Naive B cell (primary cell): ENCODE data around the gene ATXN10. TPM values are rescaled to one million over a fixed set of nuclear protein-coding genes. Genes with fewer than 3 reads are reported as not detected.

Experiments
- ATAC-seq, 2 donors: fragments of 150-1000 bp; cut with Tn5 transposase; 2 replicates each; pipeline ENCODE4 v1.10.0; 2021; ENCODE audit warnings: low read depth in 2 of 2, mild to moderate bottlenecking in 2 of 2, moderate library complexity in 2 of 2
- DNase-seq: peaks from one replicate; pipeline ENCODE4 v3.0.0; 2022
- H3K27ac Mint-ChIP-seq, 6 donors: one replicate each; pipeline ENCODE4 v1.8.0; 2020 to 2022; ENCODE audit warnings: mild to moderate bottlenecking in 6 of 6, mixed read lengths in 6 of 6, moderate library complexity in 5 of 6, inconsistent platforms in 2 of 6
- H3K27me3 Mint-ChIP-seq, 3 donors: one replicate each; pipeline ENCODE4 v1.8.0; 2021 to 2022; ENCODE audit warnings: mixed read lengths in 3 of 3, mild to moderate bottlenecking in 1 of 3
- H3K36me3 Mint-ChIP-seq, 2 donors: one replicate each; pipeline ENCODE4 v1.8.0; 2020 to 2022; ENCODE audit warnings: mixed read lengths in 2 of 2, inconsistent platforms in 1 of 2, mild to moderate bottlenecking in 1 of 2
- H3K4me1 Mint-ChIP-seq, 3 donors: one replicate each; pipeline ENCODE4 v1.8.0; 2020 to 2022; ENCODE audit warnings: mixed read lengths in 3 of 3, inconsistent platforms in 1 of 3, mild to moderate bottlenecking in 1 of 3, moderate library complexity in 1 of 3
- H3K4me3 Mint-ChIP-seq, 8 donors: one replicate each; pipeline ENCODE4 v1.8.0; 2020 to 2022; ENCODE audit warnings: mild to moderate bottlenecking in 8 of 8, mixed read lengths in 8 of 8, moderate library complexity in 8 of 8, inconsistent platforms in 2 of 8
- H3K9me3 Mint-ChIP-seq, 7 donors: one replicate each; pipeline ENCODE4 v1.8.0; 2020 to 2022; ENCODE audit warnings: mixed read lengths in 7 of 7, mild to moderate bottlenecking in 5 of 7, inconsistent platforms in 2 of 7, moderate library complexity in 1 of 7
- polyA plus RNA-seq, 6 donors: library from polyadenylated mRNA; unstranded; fragments of 300-500 nt; fragmentation: Illumina TruSeq; gene quantifications; one replicate each; pipeline ENCODE4 v1.2.3, GENCODE V29; 2021; ENCODE audit warnings: low read depth in 6 of 6

The ATXN10 gene
- polyA plus RNA-seq, 6 donors from 2014 or later = 103 to 162 (median 125) TPM

DNA sequence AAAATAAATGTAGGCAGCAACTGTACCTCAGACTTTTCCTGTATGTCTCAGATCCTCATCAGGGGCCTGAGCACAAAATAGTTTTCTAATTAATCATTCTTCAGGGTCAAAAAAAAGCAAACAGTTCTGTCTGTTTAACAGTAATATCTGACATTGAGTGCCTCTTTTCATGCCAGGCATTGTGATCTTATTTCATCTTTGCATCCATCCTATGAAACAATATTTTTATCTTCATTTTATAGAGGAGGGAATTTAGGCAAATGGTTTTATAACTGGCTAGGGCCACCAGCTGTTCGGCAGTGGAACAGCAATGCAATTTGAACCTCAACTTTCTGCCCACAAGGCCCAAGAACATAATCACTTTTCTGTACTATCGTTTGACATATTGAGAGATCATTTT, 159.8 kb downstream of the ATXN10 start:
- Mint-ChIP-seq H3K4me1 (peaks cover 0 to 5% (median 4%) of the 10 kb centered on the region in 3 donors), H3K4me3 (no peak overlapping the region), H3K36me3 (peaks cover 7 to 19% of the 10 kb centered on the region in 2 donors), H3K27me3 (no peaks in the 10 kb centered on the region), H3K9me3 (peaks cover 0 to 8% (median 0%) of the 10 kb centered on the region in 7 donors), H3K27ac (no peak overlapping the region)
- no peak for ATAC-seq
- no peak for DNase-seq

DNA sequence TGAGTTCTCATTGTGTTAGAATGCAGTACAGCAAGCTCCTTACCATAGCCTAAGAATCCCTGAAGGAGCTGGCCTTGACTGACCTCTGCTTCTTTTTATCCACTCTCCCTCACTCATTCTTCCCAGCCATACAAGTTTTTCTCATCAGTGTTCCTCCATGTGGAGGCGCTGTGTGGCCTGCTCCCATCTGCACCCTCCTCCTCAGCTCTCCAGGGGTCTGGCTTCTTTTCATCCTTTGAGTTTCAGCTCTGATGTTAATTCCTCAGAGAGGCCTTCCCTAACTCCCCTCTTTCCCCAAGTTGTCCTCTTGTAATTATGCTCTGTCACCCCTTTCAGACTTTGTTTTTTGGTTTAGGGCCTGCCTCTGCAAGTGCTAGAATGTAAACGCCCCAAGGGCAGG, 160.5 kb downstream of the ATXN10 start:
- H3K4me3 Mint-ChIP-seq = no peak overlapping the region
- H3K27ac Mint-ChIP-seq = no peak overlapping the region
- no peak for ATAC-seq

DNA sequence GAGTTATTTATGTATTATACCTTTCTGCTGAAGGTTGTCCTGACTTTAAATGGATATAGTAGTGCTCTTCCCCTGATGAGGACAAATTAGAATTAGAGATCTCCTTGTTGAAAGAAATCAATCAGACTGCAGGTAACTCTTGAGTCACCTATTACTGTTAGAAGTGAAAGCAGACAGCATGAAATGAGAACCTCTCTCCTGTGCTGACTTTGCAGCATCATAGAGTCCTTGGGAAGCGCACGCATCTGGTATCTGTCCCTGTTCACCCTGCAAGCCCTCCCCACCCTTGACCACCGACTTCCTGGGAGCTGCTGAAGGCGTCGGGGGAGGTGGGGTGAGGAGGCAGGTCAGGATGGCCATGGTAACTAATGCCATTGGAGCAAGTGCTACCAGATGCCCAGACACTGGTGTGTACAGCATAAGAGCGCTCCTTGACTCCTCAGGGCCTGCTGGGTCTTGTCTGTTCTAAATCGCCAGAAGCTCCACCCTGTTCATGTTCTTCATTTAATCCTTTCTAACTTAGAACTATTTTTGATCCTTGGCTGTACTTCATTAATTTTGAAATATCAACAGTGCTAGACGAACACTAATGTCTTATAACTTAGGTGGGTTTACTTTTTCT, 161.4 kb downstream of the ATXN10 start:
- DNase-seq = no peak
- Mint-ChIP-seq H3K9me3 (peaks cover 0 to 8% (median 0%) of the 10 kb centered on the region in 7 donors), H3K4me1 (peaks cover 0 to 5% (median 2%) of the 10 kb centered on the region in 3 donors), H3K36me3 (peaks cover 6 to 14% of the 10 kb centered on the region in 2 donors), H3K27ac (peak overlapping the region in 2 of 6 donors; percentile 3 to 60), H3K27me3 (no peaks in the 10 kb centered on the region), H3K4me3 (no peak overlapping the region)
- ATAC-seq = no peak

More for the DNA sequence above, 160.5 kb downstream of the ATXN10 start:
- Mint-ChIP-seq H3K9me3 (peaks cover 0 to 8% (median 0%) of the 10 kb centered on the region in 7 donors), H3K36me3 (peaks cover 6 to 18% of the 10 kb centered on the region in 2 donors), H3K27me3 (no peaks in the 10 kb centered on the region), H3K4me1 (peaks cover 0 to 5% (median 2%) of the 10 kb centered on the region in 3 donors)
- DNase-seq = no peak

DNA sequence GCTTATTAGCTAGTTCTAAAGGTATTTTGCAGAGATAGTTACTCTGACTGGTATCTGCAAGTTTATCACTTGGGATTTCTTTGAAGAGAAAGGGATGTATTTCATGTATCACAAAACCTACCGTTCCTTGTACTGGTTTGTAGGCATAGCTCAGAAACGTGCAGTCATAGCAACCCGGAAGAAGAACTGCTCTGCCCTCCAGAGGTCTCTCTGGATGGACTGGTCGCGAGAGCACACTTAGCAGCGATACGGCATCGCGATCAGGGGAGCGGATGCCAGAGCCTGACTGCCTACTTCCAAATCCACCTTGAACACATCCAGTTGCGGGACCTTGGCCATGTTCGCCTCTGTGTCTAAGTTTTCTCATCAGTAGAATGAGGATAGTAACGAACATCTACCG, 162.0 kb downstream of the ATXN10 start:
- Mint-ChIP-seq H3K27me3 (no peaks in the 10 kb centered on the region), H3K4me3 (no peak overlapping the region)

DNA sequence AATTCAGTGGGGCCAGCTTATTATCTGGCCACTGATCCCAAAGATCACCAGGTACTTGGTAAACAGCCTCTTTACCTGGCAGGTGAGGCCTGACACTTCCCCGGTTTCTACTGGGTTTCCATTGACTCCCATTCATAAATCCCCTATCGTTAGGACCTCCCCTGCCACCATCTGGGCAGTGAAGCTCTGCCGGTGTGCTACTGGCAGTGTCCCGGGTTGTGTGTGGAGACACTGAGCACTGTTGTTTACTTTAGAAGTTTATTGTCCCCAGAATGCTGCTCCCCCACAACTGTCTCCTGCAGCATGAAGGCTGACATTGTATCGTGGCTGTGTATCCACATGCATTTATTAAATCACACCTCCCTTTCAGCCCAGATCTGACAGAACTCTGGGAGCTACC, 162.6 kb downstream of the ATXN10 start:
- Mint-ChIP-seq H3K27me3 (no peaks in the 10 kb centered on the region), H3K4me3 (no peak overlapping the region), H3K36me3 (peaks cover 6 to 8% of the 10 kb centered on the region in 2 donors), H3K4me1 (peaks cover 0 to 5% (median 2%) of the 10 kb centered on the region in 3 donors), H3K9me3 (peaks cover 0 to 3% (median 0%) of the 10 kb centered on the region in 7 donors), H3K27ac (peak overlapping the region in 1 of 6 donors; percentile 16)
- no peak for DNase-seq
- ATAC-seq = no peak

More for the DNA sequence above, 162.0 kb downstream of the ATXN10 start:
- ATAC-seq (no peak), DNase-seq (no peak)
- Mint-ChIP-seq H3K9me3 (peaks cover 0 to 8% (median 0%) of the 10 kb centered on the region in 7 donors), H3K27ac (peak overlapping the region in 1 of 6 donors; percentile 48), H3K36me3 (peaks cover 6 to 14% of the 10 kb centered on the region in 2 donors), H3K4me1 (peaks cover 0 to 5% (median 2%) of the 10 kb centered on the region in 3 donors)

DNA sequence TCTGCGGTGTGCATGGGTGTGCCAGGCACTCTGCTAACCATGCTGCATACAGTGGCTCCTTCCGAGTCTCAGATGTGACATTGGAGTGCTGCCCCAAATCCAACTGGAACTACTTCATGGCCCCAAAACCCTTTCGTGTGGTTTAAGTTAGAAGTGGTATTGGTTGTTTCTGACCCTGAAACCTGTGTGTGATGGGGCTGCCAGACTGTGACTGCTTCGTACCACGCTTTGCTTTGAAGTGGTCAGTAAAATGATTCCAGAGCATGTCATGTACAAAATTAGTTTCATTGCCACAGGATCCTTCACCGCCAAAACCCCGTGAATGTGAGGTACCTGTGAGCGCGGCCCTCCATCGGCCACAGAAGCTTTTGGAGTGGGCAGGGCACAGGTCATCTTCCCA, 163.2 kb downstream of the ATXN10 start:
- ATAC-seq (no peak), DNase-seq (no peak)
- H3K27ac Mint-ChIP-seq = no peak overlapping the region
- no peaks in the 10 kb centered on the region for H3K9me3 Mint-ChIP-seq
- H3K4me3 Mint-ChIP-seq = no peak overlapping the region
- H3K27me3 Mint-ChIP-seq = no peaks in the 10 kb centered on the region
- peaks cover 7 to 10% of the 10 kb centered on the region in 2 donors for H3K36me3 Mint-ChIP-seq
- H3K4me1 Mint-ChIP-seq = peaks cover 0 to 5% (median 2%) of the 10 kb centered on the region in 3 donors

DNA sequence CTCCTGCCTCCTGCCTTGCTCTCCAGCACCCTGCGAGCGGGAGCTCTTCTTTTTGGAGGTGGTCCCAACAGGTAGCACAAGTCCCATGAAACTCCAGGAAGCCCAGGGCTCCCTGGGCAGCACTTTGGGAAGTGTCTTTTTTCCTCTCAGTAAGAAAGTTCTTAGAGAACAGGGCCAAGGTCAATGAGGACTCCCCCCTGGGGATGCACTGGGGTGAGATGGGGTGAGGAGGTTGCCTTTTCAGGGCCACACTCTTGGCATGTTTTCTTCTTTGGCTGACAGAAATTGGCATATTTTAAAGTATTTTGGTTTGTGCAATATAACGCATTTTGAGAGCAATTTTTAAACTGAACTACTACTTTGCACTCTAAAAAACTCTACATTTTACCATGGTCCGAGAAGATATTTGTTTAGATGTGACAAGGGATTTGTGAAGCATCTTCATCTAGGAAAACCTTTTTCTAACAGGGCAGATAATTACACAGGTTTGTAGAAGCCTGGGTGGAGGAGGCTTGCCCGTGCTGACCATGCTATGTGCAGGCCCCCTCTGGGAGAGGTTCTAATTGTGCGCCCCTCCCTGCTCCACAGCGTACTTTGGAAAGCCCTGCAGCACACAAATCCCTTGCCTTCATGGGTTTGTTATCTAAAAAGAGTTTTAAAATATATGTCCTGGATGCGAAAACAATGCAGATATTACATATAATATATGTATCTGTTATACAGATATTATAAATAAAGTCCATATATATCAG, 165.0 kb downstream of the ATXN10 start:
- Mint-ChIP-seq H3K27ac (no peak overlapping the region), H3K36me3 (peaks cover 13 to 16% of the 10 kb centered on the region in 2 donors), H3K4me1 (peaks cover 0 to 5% (median 0%) of the 10 kb centered on the region in 3 donors), H3K9me3 (no peaks in the 10 kb centered on the region), H3K4me3 (no peak overlapping the region), H3K27me3 (no peaks in the 10 kb centered on the region)
- DNase-seq (no peak), ATAC-seq (no peak)

DNA sequence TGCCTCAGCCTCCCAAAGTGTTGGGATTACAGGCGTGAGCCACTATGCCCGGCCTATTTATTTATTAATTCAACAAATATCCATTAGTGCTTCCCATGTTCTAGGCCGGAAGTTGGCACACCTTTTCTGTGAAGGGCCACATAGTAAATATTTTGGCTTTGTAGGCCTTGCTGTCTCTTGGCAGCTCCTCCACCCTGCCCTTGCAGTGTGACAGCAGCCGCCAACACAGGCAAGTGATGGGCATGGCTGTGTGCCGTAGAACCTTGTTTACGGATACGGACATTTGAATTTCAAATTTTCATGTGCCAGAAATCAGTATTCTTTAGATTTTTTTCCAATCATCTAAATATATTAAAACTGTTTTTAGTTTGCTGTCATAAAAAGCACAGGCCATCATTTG, 165.9 kb downstream of the ATXN10 start:
- Mint-ChIP-seq H3K27me3 (no peaks in the 10 kb centered on the region), H3K36me3 (peaks cover 18 to 20% of the 10 kb centered on the region in 2 donors), H3K4me3 (no peak overlapping the region), H3K9me3 (no peaks in the 10 kb centered on the region), H3K4me1 (peaks cover 0 to 5% (median 4%) of the 10 kb centered on the region in 3 donors), H3K27ac (no peak overlapping the region)
- DNase-seq = no peak
- no peak for ATAC-seq

DNA sequence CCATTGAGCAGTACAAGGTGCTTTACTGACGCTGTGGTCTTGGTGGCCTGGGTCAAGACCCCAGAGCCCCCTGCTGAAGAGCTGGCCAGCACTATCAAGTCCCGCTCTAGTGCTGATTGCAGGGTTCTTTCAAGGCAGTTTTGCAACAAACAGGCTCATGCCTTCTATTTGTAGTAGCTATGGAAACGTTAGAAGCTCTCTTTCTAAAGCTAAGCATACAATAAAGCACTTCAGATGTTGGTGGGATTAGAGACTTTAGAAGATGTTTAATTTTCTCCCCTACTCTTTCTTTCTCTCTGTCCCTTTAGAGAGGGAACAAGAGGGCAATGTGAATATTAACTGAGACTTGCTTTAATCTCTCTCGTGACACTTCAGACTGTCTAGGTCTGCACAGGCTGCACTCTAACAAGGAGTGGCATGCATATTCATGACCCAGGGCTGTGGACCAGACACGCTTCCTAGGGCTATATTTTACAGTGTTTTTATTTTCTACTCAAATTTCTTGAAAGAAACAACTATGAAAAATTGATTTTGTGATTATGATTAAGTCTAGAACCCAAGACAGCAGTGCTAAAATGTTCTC, 166.8 kb downstream of the ATXN10 start:
- peaks cover 21 to 26% of the 10 kb centered on the region in 2 donors for H3K36me3 Mint-ChIP-seq
- ATAC-seq (no peak), DNase-seq (no peak)
- H3K4me3 Mint-ChIP-seq = peak overlapping the region in 1 of 8 donors; percentile 69
- H3K27me3 Mint-ChIP-seq = no peaks in the 10 kb centered on the region
- peak overlapping the region in 1 of 6 donors; percentile 39 for H3K27ac Mint-ChIP-seq
- H3K4me1 Mint-ChIP-seq = peaks cover 1 to 5% (median 5%) of the 10 kb centered on the region in 3 donors
- H3K9me3 Mint-ChIP-seq = no peaks in the 10 kb centered on the region

DNA sequence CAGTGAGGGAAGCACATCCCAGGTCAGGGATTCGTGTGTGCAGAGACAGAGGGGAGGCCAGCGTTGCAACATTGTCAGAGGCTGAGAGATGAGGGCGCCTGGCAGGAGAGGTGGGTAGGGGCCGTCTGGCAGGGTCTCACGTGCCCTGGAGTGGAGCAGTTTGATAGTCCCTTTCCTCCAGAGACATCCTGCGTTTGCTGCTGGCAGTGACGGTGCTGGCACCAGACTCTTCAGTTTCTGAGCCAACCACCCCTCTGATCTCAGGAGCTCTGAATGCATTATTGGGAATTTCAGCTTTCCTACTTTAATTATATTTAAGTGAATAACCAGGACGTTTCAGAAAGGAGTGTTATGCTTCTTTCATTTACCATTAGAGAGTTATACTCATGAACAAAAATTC, 168.8 kb downstream of the ATXN10 start:
- Mint-ChIP-seq H3K27me3 (no peaks in the 10 kb centered on the region), H3K9me3 (no peaks in the 10 kb centered on the region), H3K27ac (peak overlapping the region in 1 of 6 donors; percentile 53), H3K4me3 (no peak overlapping the region), H3K4me1 (peaks cover 0 to 5% (median 1%) of the 10 kb centered on the region in 3 donors), H3K36me3 (peaks cover 41 to 43% of the 10 kb centered on the region in 2 donors)
- ATAC-seq (no peak), DNase-seq (no peak)

DNA sequence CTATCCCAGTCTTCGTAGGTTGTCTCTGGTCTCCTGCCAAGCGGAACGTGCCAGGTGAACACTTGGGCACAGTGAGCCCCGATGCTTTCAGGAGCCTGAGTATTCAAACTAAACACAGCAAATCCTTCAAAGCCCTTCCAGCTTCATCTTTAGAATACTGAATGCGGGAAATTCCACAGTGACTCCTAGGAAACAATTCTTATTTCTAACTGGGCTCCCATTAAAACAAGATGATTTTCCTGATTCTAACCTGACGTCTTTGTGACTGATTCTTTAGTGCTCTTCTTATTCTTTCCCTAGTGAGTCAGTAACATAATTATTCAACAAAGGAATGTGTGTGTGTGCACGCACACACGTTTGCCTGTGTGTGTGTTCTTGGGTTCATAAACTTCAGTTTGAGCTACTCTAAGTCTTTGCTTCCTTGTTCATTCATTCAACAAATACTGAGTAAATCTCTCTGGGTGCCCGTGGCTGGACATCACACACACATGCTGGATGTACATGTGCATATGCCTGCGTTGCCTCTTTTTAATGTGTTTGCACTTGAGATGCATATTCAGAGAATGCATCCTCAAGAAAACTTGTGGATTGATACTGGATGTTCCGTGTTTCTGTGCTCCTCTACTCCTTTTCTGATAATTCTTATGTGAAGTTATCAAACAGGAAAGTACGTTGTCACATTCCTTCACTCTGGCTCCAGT, 170.8 kb downstream of the ATXN10 start:
- peak overlapping the region in 3 of 6 donors; percentile 26 to 57 (median 51) for H3K27ac Mint-ChIP-seq

DNA sequence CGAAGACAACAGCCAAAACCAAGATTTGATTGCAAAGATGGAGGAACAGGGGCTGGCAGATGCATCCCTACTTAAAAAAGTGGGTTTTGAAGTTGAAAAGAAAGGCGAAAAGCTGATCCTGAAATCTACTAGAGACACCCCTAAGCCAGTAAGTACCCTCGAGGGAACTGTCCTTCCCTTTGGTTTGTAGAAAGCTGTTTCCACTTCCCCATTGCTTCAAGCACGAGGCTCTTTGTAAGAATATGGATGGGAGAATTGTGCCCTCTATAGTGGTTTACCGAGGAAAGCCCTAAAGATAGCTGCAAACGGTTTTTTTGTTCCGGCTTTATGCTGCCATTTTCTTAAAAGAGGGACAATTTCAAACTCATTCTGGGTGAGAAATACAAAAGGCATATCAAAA, 171.4 kb downstream of the ATXN10 start:
- Mint-ChIP-seq H3K27ac (no peak overlapping the region), H3K4me1 (peaks cover 0 to 10% (median 1%) of the 10 kb centered on the region in 3 donors), H3K36me3 (peaks cover 43 to 49% of the 10 kb centered on the region in 2 donors), H3K4me3 (no peak overlapping the region), H3K9me3 (no peaks in the 10 kb centered on the region), H3K27me3 (no peaks in the 10 kb centered on the region)
- DNase-seq = no peak
- no peak for ATAC-seq

More for the DNA sequence above, 170.8 kb downstream of the ATXN10 start:
- H3K4me3 Mint-ChIP-seq = no peak overlapping the region
- peaks cover 37 to 44% of the 10 kb centered on the region in 2 donors for H3K36me3 Mint-ChIP-seq
- no peaks in the 10 kb centered on the region for H3K27me3 Mint-ChIP-seq
- no peaks in the 10 kb centered on the region for H3K9me3 Mint-ChIP-seq
- ATAC-seq (no peak), DNase-seq (no peak)
- peaks cover 0 to 5% (median 1%) of the 10 kb centered on the region in 3 donors for H3K4me1 Mint-ChIP-seq

DNA sequence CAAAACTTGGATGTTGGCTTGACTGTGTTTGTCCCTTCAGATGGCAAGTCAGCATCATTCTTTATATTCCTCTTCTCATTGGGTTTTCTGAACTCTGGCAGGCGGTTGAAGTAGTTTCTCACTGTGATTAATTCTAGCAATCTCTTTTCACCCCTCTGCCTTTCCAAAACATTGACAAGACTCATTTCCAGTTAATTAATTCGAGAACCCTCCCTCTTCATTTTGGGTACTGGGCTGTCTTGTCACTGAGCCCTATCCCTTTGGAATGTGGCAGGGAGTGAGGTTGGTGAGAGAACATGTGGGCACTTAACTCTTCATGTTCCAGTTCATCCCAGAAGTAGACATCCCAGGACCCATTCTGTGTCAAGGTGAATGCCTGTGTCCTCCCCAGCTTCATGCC, 172.4 kb downstream of the ATXN10 start:
- Mint-ChIP-seq H3K4me3 (no peak overlapping the region), H3K36me3 (peaks cover 53 to 59% of the 10 kb centered on the region in 2 donors), H3K27ac (peak overlapping the region in 2 of 6 donors; percentile 18 to 73), H3K4me1 (peaks cover 0 to 13% (median 1%) of the 10 kb centered on the region in 3 donors), H3K9me3 (peaks cover 0 to 3% (median 0%) of the 10 kb centered on the region in 7 donors), H3K27me3 (no peaks in the 10 kb centered on the region)
- ATAC-seq = no peak
- no peak for DNase-seq
